A673 (cell line): ENCODE results near the gene CERS6.

Experiments used
- EZH2 ChIP-seq: fragments of 200-600 bp; sonication (generic); IDR thresholded peaks from 2 replicates; pipeline ENCODE4 v1.6.1; 2017; ENCODE audit warnings: borderline replicate concordance, low read depth, mild to moderate bottlenecking, mixed read lengths, antibody characterized with exemption, low read length; ENCODE audit not compliant: poor library complexity, severe bottlenecking
- TF ChIP-seq, protein P1 (sequence below): fragments of 300-800, 200-600 bp; sonication (generic); conservative IDR thresholded peaks from 2 replicates; pipeline ENCODE4 v1.5.1; 2017; ENCODE audit warnings: low read depth, mild to moderate bottlenecking, antibody characterized with exemption, low read length, moderate library complexity, mixed read lengths

DNA sequence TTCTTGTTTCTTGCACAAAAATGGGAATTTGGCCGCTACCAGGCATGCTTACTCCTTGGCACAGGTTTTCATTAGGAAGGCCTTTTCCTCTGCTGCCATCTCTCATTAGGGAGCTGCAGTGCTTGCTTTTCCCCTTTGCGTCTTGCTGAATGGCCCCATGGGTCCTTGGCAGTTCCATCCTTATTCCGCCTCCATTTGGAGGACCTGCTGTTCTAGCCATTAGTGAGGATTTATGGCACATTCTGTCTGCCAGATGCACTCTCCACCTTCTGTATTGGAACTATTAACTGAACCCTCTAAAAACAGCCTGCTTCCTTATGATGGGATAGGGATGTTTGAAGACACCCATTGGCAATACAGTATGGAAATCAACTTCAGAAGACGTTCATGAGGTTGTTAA lies 242.9 kb downstream of the CERS6 start:
- TF ChIP-seq, protein P1, sequence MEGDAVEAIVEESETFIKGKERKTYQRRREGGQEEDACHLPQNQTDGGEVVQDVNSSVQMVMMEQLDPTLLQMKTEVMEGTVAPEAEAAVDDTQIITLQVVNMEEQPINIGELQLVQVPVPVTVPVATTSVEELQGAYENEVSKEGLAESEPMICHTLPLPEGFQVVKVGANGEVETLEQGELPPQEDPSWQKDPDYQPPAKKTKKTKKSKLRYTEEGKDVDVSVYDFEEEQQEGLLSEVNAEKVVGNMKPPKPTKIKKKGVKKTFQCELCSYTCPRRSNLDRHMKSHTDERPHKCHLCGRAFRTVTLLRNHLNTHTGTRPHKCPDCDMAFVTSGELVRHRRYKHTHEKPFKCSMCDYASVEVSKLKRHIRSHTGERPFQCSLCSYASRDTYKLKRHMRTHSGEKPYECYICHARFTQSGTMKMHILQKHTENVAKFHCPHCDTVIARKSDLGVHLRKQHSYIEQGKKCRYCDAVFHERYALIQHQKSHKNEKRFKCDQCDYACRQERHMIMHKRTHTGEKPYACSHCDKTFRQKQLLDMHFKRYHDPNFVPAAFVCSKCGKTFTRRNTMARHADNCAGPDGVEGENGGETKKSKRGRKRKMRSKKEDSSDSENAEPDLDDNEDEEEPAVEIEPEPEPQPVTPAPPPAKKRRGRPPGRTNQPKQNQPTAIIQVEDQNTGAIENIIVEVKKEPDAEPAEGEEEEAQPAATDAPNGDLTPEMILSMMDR, result no peak
- TF ChIP-seq EZH2, result no peak
